ENCODE measurements around the gene CD69. TPM values are rescaled to one million over a fixed set of nuclear protein-coding genes. Genes with fewer than 3 reads are reported as not detected.

Gene CD69
- total RNA-seq, 1 donor from 2014 or later = not detected

DNA sequence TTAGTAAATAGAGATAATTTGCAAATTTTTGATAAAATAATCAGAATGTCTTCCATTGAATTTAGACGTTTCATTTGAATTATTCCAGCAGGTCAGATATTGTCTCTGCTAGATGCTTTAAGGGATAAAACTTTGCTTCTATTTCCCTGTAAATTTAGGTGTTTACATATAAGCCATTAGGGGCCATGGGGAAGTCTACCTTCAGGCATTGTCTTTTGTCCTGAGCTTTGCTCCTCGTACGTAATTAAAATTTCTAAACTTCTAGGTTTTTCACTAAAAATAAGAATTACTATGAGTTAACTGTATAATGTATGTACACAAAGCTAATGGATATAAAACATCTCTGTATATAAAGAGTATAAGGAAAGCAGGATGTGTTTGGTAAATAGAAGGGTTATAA is 24.1 kb upstream of the CD69 start:
- Histone ChIP-seq H3F3A (ENCODE audit: low read depth) (no peaks in the 10 kb centered on the region), H3K9ac (no peak overlapping the region), H3K4me1 (peaks cover 12% of the 10 kb centered on the region), H3K4me3 (no peak overlapping the region), H4K20me1 (ENCODE audit: low read depth) (no peaks in the 10 kb centered on the region), H3K36me3 (no peaks in the 10 kb centered on the region), H2AFZ (replicated peaks) (no peak overlapping the region), H3K9me3 (ENCODE audit: low read depth) (no peaks in the 10 kb centered on the region), H3K4me2 (no peak overlapping the region), H3K27me3 (no peaks in the 10 kb centered on the region), H3K27ac (no peak overlapping the region), H3K79me2 (ENCODE audit: low read depth) (no peaks in the 10 kb centered on the region)
- Mint-ChIP-seq H3K9me3 (peaks cover 3% of the 10 kb centered on the region), H3K4me1 (peaks cover 8% of the 10 kb centered on the region), H3K4me3 (no peak overlapping the region), H3K36me3 (no peaks in the 10 kb centered on the region), H3K27me3 (ENCODE audit: insufficient read depth, low read depth) (no peaks in the 10 kb centered on the region), H3K27ac (no peak overlapping the region)
- DNase-seq (ENCODE audit: low spot score) = no peak
- TF ChIP-seq, protein P1, sequence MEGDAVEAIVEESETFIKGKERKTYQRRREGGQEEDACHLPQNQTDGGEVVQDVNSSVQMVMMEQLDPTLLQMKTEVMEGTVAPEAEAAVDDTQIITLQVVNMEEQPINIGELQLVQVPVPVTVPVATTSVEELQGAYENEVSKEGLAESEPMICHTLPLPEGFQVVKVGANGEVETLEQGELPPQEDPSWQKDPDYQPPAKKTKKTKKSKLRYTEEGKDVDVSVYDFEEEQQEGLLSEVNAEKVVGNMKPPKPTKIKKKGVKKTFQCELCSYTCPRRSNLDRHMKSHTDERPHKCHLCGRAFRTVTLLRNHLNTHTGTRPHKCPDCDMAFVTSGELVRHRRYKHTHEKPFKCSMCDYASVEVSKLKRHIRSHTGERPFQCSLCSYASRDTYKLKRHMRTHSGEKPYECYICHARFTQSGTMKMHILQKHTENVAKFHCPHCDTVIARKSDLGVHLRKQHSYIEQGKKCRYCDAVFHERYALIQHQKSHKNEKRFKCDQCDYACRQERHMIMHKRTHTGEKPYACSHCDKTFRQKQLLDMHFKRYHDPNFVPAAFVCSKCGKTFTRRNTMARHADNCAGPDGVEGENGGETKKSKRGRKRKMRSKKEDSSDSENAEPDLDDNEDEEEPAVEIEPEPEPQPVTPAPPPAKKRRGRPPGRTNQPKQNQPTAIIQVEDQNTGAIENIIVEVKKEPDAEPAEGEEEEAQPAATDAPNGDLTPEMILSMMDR (IDR thresholded peaks at IDR 0.05) = no peak
- no peak for TF ChIP-seq EZH2phosphoT487 (IDR thresholded peaks at IDR 0.05)
- TF ChIP-seq EZH2 (IDR thresholded peaks at IDR 0.05) = no peak

DNA sequence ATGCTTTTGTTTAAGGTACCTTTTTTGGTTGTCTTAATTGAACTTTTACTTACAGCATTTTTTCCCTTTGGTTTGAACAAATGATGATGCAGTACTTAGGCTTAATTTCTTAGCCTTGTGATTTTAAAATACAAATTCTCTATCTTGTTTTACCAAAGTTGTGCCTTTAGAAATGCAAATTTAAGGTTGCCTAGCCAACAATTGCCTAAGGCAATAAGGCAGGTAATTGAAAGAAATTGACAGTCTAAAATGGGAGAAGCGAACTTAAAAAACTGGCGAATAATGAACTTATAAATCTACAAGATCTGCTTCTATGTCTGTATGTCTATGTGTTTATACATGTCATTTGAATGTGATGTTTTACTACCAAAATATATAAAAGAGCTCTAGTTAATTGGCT is 23.6 kb upstream of the CD69 start:
- no peaks in the 10 kb centered on the region for H4K20me1 ChIP-seq (ENCODE audit: low read depth)
- no peak overlapping the region for H3K4me2 ChIP-seq
- no peak overlapping the region for H3K4me3 ChIP-seq
- Mint-ChIP-seq H3K9me3 (peaks cover 3% of the 10 kb centered on the region), H3K4me1 (peaks cover 8% of the 10 kb centered on the region), H3K27me3 (ENCODE audit: insufficient read depth, low read depth) (no peaks in the 10 kb centered on the region), H3K36me3 (no peaks in the 10 kb centered on the region), H3K4me3 (no peak overlapping the region), H3K27ac (no peak overlapping the region)
- no peaks in the 10 kb centered on the region for H3K79me2 ChIP-seq (ENCODE audit: low read depth)
- TF ChIP-seq, protein P1 (IDR thresholded peaks at IDR 0.05) = no peak
- TF ChIP-seq EZH2phosphoT487 (IDR thresholded peaks at IDR 0.05) (no peak), EZH2 (IDR thresholded peaks at IDR 0.05) (no peak)
- peaks cover 12% of the 10 kb centered on the region for H3K4me1 ChIP-seq
- H3K9me3 ChIP-seq (ENCODE audit: low read depth) = no peaks in the 10 kb centered on the region
- no peak for DNase-seq (ENCODE audit: low spot score)
- no peak overlapping the region for H3K9ac ChIP-seq
- no peaks in the 10 kb centered on the region for H3K36me3 ChIP-seq
- H2AFZ ChIP-seq (replicated peaks) = no peak overlapping the region
- H3K27me3 ChIP-seq = no peaks in the 10 kb centered on the region
- H3F3A ChIP-seq (ENCODE audit: low read depth) = no peaks in the 10 kb centered on the region
- H3K27ac ChIP-seq = no peak overlapping the region

DNA sequence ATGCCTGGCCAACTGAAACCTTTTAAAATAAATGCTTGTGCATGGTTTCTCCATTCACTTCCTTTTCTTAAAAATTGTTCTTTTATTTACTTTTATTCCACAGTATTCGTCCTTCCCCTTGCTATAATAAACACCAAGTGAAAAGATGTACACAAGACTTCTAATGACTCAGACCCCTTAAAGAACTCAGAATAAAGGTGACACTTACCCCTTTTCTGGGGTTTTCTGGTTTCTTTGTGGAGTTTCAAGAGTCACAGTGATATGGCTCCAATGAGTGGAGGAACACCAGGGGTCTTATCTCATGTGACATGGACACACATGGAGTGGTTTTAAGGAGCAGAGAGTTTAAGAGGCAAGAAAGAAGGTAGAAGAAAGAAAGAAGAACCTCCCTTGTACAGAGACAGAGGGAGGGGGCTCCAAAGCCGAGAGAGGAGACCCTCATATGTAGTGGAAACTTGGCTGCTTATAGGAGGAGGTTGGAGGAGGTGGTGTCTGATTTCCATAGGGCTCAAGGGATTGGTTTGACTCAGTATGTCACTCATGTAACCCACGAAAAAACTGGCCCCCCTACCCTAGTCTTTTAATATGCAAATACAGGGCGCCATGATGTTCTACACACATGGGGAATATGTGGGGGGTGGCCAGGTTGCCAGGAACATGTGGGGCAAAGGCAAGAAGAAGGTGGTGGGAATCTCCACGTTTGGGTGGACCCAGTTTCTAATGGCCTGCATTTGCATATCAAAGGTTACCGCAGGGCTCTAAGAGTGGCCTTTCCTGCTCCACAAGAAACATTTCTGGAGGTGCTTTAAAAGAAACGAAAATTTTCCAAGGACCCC is 22.1 kb upstream of the CD69 start:
- DNase-seq (ENCODE audit: low spot score) = no peak
- Histone ChIP-seq H4K20me1 (ENCODE audit: low read depth) (no peaks in the 10 kb centered on the region), H3K9me3 (ENCODE audit: low read depth) (no peaks in the 10 kb centered on the region), H3K27me3 (no peaks in the 10 kb centered on the region), H3K4me1 (peaks cover 12% of the 10 kb centered on the region), H3K36me3 (no peaks in the 10 kb centered on the region), H3K27ac (no peak overlapping the region), H3K79me2 (ENCODE audit: low read depth) (no peaks in the 10 kb centered on the region), H2AFZ (replicated peaks) (no peak overlapping the region), H3K9ac (no peak overlapping the region), H3K4me3 (no peak overlapping the region), H3F3A (ENCODE audit: low read depth) (no peaks in the 10 kb centered on the region), H3K4me2 (no peak overlapping the region)
- no peaks in the 10 kb centered on the region for H3K36me3 Mint-ChIP-seq
- H3K27me3 Mint-ChIP-seq (ENCODE audit: insufficient read depth, low read depth) = no peaks in the 10 kb centered on the region
- peaks cover 3% of the 10 kb centered on the region for H3K9me3 Mint-ChIP-seq
- TF ChIP-seq EZH2phosphoT487 (IDR thresholded peaks at IDR 0.05) = no peak
- TF ChIP-seq EZH2 (IDR thresholded peaks at IDR 0.05) = no peak
- TF ChIP-seq, protein P1 (IDR thresholded peaks at IDR 0.05) = no peak
- no peak overlapping the region for H3K4me3 Mint-ChIP-seq
- H3K27ac Mint-ChIP-seq = no peak overlapping the region
- H3K4me1 Mint-ChIP-seq = peaks cover 8% of the 10 kb centered on the region

Data from neural progenitor cell (in vitro differentiated cells).